Glomerular visceral epithelial cell (primary cell): ENCODE data around the gene SUSD6.

ENCODE experiments used
- DNase-seq: peaks from one replicate; pipeline ENCODE4 v3.0.0-alpha.2; 2016; ENCODE audit errors: extremely low spot score

Gene SUSD6, protein sequence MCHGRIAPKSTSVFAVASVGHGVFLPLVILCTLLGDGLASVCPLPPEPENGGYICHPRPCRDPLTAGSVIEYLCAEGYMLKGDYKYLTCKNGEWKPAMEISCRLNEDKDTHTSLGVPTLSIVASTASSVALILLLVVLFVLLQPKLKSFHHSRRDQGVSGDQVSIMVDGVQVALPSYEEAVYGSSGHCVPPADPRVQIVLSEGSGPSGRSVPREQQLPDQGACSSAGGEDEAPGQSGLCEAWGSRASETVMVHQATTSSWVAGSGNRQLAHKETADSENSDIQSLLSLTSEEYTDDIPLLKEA

DNA sequence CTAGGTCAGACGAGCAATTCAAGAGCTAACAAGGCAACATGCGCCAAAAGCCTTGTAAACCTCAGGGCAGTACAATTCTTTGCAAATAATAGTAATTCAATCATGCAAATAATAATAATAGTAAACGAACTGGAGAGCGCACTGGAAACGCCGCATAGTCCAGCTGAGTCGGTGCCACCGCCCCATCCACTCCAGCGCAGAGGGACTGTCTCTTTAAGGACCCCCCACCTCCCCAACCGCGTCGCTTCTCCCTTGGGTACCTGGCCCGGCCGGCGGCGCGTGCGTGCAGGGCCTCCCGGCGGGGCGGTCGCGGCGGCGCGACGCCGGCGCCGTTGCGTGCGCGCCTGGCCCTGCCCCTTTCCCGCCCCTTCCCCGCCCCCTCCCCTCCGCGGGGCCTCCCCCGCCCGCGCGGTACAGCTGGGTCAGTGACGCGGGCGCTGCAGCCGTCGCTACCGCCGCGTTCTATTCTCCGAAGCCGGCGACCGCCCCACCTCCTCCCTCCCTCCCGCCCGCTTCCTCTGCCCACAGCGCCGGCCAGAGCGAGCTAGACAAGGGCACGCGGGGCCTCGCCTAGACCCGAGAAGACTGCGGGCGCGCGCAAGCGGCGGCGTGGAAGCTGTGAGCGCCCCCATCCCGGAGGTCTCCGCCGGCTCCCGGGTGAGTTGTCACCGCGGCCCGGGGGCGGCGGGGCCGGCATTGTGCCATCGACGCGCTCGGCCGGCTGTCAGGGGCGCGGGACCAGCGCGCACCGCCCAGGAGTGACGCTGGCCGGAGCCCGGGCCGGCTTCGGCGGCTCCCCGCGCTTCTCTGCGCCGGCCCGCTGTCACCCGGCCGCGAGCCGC lies at the start of gene SUSD6:
Gene SUSD6, plus strand, starts transcription at position 425 of the 842 bp plus-strand sequence. CDS start 46,997 bp downstream, outside the sequence.
- peak; percentile 95 for DNase-seq

DNA sequence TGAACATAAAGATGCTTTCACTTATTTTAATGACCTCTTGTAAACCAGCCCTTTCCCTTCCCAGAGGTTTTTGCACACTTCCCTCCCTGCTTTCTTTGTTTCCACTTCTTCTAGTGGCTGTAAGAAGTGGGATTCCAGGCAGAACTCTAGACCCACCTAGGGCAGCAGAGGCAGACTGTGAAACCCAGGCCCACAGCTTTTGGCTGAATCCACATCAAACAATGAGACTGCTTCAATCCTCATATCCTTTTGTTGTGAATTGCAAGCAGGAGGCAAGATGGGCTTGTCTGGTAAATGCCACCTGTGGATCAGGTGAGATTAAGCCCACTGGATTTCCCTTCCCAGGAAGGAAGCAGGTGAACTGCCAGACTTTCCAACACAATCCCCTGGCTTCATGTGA lies 49.5 kb upstream of the SUSD6 start:
- DNase-seq, result no peak

DNA sequence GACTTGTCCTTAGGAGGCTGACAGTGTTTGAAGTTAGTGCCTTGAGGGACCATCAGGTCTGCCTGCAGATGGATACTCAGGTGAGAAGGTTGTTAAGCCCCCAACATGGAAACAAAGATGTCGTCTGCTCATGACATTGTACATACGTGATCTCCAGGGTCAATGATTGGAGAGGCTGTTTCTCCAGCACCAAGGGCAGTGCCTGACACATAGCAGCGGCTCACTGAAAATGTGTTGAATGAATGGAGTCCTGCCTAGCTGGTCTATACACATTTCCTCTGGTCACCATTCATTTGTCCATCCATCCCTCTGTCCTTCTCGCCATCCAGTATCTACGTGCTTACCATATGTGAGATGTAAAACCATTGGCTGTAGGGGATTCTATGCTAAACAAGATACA lies 43.8 kb upstream of the SUSD6 start:
- DNase-seq, result no peak

DNA sequence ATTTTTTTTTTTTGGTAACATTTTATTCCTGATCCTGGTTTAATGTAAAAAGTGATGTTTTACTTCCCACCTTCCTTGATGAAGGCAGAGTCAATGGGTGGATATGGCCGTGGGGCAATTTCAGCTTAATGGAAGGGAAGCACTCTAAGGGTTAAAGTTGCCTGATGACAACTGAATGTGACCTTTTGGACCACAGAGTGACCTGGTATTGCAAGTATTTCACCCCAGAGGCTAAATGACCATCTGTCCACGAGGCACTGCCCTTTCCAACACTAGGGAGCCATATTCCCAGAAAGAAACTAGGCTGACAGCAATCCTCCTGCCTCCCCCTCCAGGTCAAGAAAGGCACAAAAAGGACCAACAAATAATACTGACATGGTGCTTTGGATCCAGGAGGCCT lies 41.5 kb upstream of the SUSD6 start:
- DNase-seq, result no peak

DNA sequence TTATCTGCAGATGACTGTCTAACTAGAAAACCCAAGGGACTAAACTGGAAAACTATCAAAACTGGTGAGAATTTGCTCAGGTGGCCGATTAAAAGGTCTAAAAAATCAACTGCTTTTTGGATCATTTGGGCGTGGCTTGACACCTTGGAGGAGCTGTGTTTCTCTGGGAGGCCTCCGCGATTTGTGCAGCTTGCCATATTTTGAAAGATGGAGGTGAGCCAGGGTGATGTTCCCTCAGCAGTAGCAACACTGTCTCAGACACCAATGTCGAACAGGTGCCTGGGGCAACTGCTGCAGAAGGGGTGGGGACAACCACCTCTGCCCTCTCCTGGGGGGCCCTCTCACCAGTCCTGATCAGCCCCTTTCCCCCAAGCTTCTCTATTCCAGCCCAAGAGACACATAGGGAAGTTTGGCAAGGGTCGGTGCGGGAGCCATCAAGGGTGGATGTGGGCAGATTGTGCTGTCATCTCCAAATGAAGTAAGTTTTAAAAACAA lies 40.5 kb upstream of the SUSD6 start:
- no peak for DNase-seq

DNA sequence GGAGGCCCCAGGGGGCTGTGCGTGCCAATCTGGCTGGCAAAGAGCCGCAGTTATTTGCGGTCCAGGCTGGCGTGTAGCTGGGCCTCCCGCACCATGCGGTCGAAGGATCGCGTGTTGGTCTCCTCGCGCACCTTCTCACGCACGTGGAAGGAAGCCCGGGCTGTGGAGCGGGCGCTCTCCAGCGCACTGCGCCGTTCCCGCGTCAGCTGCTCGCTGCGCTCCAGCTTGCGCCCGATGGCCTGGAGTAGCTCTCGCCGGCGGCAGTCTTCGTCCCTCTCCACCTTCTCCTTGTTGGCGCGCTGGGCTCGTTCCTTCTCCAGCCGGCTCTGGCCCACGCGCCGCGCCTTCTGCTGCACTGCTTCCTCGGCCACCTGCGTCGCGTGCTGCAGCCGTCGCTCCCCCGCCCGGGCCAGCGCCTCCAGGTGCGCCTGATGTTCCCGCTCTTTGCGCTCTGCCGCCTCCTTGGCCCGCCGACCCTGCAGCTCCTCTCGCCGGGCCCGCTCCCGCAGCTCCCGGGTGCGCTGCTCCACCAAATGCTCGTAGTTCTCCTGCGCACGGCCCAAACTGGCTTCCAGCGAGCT lies 39.9 kb upstream of the SUSD6 start:
- DNase-seq, result no peak

DNA sequence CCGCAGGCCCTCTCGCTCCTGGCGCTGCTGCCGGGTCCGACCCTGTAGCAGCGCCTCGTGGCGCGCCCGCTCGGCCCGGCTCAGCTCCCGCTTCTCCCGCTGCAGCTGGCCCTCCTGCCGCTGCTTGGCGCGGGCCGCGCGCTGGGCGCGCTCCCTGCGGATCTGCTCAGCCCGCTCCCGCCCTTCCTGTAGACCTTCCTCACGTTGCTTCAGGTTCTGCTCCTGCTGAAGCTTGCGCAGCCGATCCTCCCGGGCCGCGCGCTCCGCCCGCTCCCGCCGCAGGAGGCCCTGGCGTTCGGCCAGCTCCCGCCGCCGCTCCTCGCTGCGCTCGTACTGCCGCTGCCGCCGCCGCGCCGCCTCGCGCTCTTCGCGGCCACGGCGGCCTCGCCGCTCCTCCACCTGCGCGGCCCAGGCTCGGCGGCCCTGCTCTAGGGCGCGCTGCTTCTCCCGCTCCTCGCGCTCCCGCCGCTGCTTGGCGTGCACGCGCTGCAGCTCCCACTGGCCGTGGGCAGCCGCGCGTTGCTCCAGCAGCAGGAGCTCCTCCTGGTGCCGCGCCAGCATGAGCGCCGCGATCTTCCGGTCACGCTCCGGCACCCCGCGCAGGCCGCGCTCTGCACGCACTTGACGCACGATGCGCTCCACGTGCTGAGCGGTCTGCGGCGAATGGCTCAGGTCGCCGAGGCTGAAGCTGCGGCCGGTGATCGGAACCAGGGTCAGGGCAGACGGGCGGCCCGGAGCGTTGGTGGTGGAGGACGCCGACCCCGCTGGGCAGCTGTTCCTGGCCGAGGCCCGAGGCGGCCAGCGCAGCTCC lies 39.2 kb upstream of the SUSD6 start:
- DNase-seq, result peak; percentile 32

DNA sequence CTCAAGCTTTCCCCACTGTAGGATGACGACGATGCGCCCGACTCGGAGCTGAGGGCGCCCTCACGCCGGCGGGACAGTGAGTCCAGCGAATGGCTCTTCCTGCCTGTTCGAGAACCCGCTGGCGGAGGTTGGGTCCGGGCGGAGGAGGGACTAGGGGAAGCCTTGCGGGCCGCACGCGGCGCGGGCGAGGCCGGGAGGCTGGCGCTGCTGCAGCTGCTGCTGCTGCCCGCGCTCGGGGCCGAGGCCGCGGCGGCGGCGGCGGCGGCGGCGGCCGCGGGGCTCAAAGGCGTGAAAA lies 38.6 kb upstream of the SUSD6 start:
- no peak for DNase-seq

DNA sequence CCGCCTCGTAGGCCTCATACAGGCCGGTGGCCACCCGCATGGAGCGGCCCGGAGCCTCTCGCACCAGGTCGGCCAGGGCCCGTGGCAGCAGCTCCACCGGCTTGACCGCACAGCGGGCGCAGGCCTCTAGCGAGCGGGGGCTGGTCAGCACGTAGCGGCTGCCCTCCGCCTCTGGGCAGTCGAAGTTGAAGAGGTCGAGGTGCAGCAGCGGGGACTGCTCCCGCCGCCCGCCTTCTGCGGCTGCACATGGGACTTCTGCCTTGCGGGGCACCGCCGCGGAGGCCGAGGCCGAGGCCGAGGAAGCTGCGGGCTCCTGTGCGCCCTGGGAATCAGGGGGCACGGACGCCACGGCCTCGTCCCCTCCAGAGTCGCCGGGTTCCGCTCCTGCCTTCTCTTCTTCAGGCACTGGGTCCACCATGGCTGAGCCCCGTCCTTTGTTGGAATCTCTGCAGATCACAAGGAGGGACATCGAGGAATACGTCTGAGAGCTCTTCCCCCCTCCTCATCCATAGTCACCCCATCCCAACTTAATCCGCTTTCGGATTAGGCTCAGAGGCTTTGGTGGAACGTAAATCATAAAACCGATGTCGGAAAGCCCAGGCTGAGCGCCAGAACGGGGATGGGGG lies 38.1 kb upstream of the SUSD6 start:
- DNase-seq, result no peak

DNA sequence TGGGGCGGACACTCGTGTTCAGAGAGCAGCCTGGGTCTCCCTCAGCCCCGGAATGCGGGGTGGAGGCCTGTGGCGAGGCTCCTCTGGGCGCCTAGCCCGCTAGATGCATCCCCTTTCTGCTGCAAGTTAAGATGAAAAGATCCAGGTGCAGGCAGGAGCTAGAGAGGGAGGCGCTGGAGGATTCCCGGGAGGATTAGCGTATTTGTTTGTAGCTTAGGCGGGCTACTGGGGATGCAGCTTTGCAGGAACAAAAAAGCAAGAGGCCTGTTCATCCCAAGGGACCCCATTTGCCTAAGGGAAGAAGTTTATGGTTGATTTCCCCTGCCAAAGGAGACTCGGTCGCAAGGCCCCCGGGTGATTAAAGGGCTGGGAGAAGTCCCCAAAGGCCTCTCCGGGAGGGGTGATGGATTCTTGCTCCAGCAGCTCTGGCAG lies 37.5 kb upstream of the SUSD6 start:
- no peak for DNase-seq

DNA sequence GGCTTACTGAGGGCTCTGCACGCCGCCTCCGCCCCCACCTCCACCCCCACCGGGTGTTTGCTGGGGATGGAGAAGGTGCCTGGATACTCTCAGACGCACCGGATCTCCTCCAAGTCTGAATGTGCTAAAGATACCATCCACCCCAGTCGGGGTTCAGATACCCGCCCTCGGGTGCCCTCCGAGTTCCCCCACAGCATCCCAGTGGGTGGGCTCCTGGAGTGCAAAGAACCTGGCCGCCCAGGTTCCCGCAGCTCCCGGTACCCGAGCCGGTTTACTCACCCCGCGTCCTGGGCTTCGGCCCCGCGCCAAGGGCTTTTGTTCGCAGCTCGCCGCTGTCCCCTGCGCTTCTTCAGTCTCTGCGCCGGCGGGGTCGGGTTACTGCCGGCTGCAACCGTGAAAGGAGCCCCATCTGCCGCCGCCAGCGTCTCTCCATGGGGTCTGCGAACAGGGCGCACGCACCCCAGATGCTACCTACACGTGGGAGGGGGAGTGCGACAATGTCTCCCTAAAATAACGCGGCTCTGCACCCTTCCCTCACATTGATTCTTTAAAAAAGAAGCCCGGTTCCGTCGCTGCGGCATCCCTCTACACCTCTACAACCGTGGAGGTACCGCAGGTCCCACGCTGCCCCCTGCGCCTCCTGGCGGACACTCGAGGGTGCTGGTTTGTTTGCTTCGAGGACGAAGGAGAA lies 37.0 kb upstream of the SUSD6 start, which contains the start of gene CCDC177:
Gene CCDC177, minus strand, starts transcription at position 609 of the 691 bp plus-strand sequence. CDS start 1,249 bp downstream, outside the sequence.
- peak; percentile 54 for DNase-seq

DNA sequence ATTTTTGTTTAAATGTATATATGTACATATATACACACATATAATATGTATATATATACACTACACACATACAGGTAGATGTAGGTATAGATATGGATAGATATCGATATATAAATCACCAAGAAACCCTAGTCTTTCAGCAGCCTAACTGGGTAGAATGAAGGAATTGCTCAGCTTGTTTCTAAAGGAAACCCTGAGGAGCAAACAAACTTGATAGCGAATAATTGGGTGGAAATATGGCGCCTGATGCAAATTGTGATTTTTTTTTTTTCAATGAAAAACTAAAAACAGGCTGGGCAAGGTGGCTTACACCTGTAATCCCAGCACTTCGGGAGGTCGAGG lies 36.5 kb upstream of the SUSD6 start:
- DNase-seq, result no peak

DNA sequence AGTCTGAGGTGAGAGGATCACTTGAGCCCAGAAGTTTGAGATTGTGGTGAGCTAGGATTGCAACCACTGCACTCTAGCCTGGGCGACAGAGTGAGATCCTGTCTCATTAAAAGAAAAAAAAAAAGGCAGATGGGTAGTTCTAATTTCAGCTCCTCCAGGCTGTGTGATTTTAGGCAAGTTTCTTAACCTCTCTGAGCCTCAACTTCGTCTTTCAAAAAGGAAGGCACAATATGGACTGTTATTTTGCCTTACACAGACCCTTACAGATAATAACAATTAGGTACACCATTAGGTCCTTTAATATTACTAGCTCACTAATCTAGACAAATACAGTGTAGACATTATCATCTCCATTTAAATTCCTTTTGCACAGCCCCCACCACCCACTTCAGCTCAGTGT lies 31.9 kb upstream of the SUSD6 start:
- DNase-seq, result no peak

DNA sequence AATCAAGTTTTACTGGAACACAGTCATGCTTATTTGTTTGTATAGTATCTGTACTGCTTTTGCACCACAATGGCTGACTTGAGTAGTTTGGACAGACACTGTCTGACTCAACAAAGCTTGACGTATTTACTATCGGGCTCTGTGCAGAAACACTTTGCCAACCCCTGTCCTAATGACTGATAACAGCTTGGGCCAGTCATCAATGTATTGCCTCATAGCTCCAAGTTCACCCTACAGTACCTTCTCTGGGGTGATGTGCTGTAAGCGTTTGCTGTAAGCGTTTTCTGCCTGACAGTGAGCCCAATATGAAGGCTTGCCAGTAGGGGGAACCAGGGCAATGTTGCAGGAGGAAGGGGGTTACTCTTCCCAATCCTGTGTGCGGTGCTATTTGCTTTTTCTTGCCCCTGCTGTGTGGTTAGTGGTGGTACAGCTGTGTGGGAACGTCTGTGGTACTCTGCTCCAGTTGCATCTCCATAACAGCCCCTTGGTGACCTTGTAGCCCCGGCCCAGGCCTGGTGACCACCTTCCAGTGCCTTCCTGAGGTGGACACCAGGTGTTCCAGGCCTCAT lies 31.3 kb upstream of the SUSD6 start:
- DNase-seq, result no peak

DNA sequence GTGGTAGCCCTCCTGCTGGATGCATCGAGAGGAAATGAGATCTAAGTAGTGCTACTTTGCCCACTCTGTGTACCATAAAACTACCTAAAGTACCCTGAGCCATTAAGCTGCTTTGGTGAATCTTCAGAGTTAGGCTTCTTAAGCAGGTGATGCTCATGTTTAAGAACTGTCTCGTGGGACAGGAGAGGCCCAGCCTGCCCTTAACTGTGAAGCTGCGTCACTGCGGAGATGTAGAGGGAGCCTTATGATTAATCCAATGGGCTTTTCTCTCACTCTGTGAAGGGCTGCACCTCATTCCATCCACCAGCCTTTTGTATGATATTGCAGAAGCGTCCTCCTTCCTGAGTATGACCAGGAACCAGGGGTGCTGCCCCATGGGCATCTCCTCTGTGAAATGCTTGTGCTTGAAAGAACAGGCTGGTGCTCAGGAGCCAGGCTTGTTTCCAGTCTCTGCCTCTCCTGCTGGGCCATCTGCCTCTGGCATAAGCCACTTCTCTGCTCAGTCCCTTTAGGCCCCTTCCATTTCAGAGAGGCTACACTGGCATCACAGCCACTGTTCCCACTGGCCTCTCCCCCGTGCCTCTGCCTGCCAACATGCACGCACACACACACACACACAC lies 30.0 kb upstream of the SUSD6 start:
- no peak for DNase-seq

DNA sequence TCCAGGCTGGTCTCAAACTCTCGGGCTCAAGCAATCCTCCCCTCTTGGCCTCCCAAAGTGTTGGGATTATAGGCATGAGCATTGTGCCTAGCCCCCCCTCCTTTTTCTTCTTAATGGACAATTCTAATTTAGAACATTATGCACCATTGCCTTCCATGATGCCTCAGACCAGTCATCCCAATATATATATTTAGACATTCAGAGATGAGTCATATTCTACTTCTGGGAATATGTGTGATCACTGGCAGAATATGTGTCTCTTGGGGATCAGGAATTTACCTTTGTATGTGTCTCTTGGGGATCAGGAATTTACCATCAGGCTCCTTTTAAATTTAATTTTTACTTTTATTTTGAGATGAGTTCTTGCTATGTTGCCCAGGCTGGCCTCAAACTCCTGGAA lies 29.2 kb upstream of the SUSD6 start:
- peak; percentile 22 for DNase-seq

DNA sequence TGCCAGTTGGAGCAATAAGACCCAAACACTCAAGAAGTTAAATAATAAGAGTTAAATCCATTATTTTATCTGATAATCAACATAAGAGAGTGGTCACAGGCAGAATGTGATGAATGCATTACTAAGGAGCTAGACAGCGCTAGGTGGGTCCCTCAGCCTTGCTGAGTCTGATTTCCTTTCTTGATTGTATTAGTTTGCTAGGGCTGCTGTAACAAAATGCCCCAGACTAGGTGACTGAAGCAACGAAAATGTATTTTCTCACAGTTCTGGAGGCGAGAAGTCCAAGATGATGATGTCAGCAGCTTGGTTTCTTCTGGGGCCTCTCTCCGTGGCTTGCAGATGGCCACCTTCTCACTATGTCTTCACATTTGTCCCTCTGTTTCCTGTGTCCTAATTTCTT lies 28.6 kb upstream of the SUSD6 start:
- no peak for DNase-seq

DNA sequence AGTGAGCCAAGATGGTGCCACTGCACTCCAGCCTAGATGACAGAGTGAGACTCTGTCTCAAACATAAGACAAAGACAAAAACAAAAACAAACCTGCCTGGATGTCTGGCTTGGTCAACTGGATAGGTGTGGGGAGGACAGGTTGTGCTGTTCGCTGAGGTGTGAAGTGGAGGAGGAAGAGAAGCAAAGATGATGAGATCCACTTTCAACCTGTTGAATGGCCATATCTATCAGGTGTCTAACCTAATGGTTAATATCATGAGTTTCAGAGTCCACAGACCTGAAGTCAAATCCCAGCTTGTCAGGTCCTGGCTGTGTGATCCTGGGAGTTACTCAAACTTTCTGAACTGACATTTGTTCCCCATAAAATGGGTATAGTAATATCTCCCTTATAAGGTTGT lies 27.0 kb upstream of the SUSD6 start:
- DNase-seq, result no peak

DNA sequence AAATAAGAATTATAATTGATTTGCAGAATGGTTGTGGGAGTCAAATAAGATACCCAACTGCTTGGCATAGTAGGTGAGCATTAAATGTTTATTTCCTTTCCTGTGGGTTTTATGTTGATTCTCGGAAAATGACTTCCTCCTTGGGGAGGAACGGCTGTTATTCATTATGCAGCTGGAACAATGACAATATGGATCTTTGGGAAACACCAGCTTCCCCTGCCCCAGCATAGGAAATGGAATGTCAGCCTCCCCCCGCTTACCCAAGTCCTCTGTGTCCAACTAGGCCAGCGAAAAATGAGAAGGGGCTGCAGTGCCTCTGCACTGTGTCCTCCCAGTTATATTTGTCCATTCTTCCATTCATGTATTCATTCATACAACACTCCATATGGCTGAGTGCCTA lies 25.0 kb upstream of the SUSD6 start:
- no peak for DNase-seq

DNA sequence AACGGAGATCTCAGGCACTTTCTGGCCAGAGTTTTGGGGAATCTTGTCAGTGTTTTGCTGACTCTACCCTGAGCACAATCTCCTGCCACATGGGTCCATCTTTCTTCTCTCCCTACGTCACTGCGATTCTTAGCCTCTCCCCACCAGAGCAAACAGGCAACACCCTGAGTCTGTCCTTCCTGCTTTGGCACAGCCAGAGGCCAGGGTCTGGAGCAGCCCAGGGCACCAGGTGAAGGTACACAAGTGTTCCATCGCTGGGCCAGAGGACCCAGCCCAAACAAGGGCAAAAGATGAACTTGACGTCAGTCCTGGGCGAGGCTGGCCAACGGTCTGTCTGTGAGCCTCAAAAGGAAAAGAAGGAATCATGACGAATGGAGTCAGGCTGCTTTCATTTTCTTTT lies 24.0 kb upstream of the SUSD6 start:
- no peak for DNase-seq
